ENCODE results near the gene NPC2.

Gene NPC2

GRCh38 chr14:74518221-74518620 is 25.1 kb upstream of the NPC2 start:
- DNase-seq: no peak

DNA sequence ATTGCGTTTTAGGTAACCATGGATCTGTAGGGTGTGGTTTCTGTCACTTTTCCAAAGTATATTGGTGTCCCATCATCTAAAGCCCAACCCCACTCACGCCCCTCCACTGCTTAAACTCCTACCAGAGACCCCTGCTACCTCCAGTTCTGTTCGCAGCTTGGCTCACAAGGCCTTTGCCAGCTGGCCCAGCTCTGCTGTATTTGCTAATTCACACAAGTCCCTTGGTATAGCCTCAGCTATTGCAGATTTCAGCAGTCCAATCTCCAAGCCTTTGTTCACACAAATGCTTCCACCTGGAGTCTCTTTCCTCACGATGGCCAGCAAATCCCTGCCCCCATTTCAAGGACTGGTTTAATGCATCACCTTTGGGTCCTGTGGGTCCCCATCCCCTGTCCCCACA is 24.6 kb upstream of the NPC2 start:
- DNase-seq: no peak

GRCh38 chr14:74516451-74517160 is 23.5 kb upstream of the NPC2 start:
- no peak for DNase-seq

GRCh38 chr14:74515891-74516412 is 22.8 kb upstream of the NPC2 start:
- no peak for DNase-seq

DNA sequence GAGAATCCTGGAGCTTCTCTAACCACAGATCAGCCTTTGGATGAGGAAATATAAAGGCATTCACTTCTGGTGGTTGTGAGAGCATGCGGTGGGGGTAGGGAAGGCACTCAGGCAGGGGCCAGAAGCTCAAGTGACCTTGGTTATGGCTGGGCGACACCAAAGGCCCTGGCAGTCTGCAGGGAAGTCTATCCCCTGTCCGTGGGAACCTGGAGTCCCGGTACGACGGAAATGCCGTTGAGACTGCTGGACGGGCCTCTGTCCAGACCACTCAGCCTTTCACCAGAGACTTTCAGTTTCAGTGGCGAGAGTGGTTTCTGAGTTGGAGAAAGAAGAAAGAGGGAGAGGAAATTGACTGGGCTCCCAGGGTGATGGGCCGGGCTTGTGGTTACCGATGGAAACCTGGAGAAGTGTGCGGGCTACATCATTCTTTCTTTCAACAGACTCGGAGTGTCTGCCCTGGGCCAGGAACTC is 21.4 kb upstream of the NPC2 start:
- DNase-seq: peak in 1 of 2 experiments; percentile 12

DNA sequence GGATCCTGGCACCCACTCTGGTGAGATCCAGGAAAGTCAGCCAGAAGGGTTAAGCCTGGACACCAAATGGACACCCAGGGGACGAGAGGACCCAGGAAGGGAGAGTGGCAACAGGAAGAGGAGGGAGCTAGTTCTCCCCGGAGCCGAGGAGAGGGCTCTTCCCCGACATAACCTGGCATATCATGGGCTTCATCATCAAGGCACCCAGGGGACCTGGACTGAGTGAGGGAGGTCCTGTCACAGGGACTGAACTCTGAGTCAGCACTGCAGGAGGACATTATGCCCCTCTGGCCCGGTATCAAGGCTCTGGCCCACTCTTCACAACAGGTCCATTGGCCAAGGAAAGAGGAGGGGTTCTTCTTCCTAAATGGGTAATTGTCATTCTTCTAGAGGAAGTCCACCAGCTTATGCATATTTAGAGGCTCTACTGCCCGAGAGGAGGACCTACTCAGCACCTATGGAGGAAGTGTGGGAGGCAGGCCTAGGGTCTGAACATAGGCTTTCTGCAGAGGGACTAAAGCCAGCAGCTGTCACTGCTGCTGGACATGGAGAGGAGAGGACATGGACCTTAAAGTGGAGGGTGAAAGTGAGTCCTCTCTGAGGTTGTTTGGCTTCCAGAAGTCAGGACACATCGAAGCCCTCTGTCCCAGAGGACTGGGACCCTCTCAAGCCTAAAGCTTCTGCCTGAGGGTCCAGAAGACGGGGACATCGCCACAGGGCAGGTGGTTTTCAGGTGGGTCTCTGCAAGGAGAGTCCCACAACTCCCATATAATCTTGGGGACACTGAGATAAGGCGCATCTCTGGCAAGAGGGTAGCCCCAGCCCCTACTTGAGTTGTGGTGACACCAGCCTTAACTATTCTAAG is 19.1 kb upstream of the NPC2 start:
- no peak for DNase-seq

- no peak for DNase-seq
These were observed 17.9 kb upstream of the NPC2 start for GRCh38 chr14:74510959-74511409.

DNA sequence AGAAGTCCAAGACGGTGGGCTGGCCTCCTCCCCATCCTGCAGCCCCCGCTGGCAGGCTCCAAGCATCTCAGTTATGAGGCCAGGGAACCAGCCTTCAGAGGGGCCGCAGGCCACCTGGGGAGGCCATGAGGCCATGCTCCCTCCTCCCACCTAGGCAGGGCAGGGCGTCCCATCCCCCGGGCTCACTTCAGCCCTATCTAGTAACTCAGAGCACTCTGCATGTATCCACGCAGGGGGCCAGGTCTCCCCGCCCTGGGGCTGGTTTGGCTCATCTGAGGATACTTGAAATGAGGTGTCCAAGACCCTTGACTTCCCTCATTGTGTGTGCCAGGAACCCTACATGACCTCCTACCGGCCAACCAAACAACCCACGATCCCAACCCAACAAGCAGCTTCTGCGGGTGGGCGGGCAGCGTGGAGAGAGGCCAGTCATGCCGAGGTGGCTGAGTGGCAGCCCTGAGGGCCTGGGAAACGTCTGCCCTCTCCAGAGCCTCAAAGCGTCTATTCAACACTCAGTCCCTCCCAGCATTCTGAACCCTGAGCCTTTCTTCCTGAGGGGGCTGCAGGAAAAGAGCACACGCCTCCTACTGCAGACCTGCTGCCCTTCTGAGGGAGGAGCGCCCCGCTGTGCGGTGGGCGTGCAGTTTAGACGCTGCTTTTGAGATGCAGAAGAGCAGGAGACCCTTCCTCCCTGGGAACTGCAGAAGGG is 17.3 kb upstream of the NPC2 start:
- no peak for DNase-seq

DNA sequence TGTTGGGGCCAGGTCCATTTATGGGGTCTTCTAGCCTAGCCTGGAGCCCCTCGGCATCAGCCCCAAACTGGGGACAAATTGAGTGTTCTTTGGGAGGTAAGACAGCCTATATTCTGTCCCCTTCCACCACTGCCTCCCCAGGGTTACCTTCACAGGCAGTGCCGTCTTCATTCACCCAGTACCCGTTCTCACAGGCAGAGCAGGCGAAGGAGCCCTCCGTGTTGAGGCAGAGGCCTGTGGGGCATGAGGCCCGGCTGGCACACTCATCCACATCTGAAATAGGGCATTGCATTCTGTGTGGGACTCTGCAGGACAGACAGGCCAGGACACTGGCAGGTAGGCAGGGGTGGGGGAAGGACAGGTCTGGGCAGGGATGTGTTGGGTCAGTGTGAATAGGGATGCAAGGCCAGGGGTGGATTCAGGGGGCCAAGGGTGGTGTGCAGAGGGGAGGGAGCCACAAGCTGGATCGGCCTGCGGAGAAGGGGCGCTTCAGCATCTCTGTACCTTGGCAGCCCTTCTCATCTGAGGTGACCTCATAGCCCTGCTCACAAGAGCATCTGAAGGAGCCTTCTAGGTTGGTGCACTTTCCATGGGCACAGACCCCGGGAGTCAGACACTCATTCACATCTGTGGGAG is 16.6 kb upstream of the NPC2 start:
- DNase-seq: no peak

GRCh38 chr14:74508844-74509428 is 15.8 kb upstream of the NPC2 start:
- DNase-seq: no peak

DNA sequence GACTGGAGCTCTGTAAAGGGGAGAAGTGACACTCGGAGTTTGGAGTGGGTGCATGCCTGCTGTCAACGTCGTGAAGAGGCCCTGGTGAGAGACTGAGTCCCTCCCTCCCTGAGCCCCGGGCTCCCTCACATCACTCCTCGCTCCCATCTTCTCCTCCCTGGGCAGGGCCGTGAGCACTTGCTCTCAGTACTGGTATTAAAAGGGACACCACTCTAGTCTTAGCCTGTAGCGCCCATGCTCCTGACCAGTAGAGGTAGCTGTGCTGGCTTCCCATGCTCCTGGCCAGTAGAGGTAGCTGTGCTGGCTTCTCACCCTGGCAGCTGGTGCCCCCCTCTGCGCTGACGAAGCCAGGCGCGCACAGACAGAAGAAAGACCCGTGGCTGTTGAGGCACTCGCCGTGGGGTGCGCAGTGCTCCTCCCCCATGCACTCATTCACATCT is 15.2 kb upstream of the NPC2 start:
- no peak for DNase-seq

- no peak for DNase-seq
These were observed 14.7 kb upstream of the NPC2 start for GRCh38 chr14:74507840-74508239.

DNA sequence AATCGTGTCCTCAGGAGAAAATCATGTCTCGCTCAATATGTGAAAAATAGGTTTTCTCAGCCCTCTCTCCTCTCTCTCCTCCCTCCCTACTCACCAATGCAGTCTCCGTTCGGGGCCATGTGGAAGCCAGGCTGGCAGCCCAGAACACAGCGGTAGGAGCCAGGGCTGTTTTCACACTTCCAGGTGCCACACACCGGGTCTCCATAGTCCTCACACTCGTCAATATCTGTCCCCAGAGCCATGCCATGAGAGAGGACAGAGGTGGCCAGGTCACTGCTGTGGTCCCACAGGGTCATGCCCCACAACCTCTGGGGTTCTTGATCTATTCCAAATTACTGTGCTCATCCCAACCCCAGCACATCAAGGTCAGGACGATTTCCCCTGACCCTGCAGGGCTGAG is 14.0 kb upstream of the NPC2 start:
- DNase-seq: no peak

GRCh38 chr14:74506411-74506851 is 13.3 kb upstream of the NPC2 start:
- DNase-seq: no peak

DNA sequence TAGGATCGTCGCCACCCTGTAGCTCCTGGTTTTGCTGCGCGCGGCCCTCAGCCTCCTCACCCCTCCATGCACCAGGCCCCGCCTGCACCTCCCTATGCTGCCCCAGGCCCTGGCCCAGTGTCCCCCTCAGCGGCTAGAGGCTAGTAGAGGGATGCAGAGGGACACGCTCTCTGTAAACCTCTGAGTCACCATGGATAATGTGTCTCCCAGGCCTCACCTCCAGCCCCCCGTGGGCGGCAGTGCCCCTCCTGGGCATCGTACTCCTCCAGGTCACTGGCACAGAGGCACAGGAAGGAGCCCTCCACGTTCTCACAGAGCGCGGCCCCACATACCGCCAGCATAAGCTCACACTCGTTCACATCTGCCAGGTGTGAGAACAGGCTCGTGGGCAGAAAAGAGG is 12.7 kb upstream of the NPC2 start:
- DNase-seq: no peak

DNA sequence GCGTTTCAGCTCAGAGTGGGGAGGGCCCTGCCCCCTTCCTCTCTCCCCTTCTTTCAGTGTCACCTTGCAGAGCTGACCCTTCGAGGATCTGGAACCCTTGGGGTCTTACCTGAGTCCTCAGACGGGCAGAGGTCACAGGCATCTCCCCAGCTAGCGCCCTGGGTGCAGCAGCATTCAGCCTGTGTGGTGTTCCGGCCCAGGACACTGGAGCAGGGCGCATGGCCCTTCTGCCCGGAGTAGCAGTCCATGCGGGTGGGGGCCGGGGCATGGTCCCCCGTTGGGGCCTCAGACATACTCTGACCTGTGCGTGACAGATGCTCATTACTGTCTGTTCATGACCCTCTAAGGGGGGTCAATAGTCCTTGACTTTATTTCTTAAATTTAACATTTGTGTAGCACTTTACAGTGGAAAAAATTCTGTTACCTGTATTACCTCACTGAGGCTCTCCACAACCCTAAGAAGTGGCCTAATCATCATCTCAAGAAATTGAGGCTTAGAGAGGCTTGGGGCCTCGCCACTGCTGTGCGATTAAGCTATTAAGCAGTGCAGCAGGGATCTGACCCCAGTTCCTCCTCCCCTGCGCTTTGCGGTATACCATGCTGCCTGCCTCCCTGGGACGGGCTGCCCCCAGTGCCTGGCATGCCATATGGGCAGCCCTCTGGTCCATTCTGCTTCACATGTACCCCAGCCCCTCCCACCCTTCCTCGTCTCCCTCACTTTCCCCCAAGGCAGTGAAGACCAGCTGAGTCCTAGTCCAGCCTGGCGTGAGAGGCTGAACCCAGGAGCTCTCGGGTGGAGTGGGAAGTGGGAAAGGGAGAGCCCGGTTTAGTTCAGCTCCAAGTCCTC is 12.0 kb upstream of the NPC2 start:
- DNase-seq: no peak

- no peak for DNase-seq
These were observed 11.3 kb upstream of the NPC2 start for GRCh38 chr14:74504412-74504811.

- DNase-seq: no peak
These were observed 10.8 kb upstream of the NPC2 start for GRCh38 chr14:74503938-74504335.

DNA sequence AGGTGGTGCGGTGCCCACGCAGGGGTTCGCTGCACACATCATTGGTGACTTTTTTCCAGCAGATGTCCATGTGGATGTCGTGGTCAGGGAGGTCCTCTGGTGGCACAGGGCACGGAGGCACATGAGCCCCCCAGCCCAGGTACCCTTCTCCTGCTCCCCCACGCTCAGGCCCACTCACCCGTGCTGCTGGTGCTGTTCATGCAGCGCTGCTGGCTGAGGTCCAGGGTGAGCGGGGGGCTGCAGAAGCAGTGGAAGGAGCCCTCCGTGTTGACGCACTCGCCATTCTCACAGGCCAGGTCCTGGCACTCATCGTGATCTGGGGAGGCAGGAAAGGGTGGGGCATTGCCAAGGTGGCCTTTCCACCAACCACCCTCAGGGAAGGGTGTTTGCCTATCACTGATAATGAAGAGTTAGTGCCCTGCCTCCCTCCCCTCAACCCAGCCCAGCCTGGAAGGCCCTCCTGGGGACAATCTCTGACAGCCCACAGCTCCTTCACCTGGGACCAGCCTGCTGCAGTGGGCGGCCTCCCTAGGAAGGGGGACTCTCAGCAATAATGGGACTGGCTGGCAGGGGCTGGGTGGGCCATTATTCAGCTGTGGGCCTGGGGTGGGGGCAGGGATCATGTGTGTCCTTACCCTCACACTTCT is 10.3 kb upstream of the NPC2 start:
- DNase-seq: no peak

- no peak for DNase-seq
These were observed 9.3 kb upstream of the NPC2 start for GRCh38 chr14:74502236-74503019.

Data from NCI-H187 (cell line).